Nephron progenitor cell (in vitro differentiated cells): ENCODE measurements around the gene C1orf210.

Experiments
- DNase-seq: peaks from one replicate; pipeline ENCODE4 v3.0.0; 2021
- H3K27ac Mint-ChIP-seq: 2 replicates; pipeline ENCODE4 v1.8.0; 2021; ENCODE audit warnings: mild to moderate bottlenecking, moderate library complexity, mixed read lengths
- H3K27me3 Mint-ChIP-seq: 2 replicates; pipeline ENCODE4 v1.8.0; 2021; ENCODE audit warnings: mild to moderate bottlenecking, low read depth, mixed read lengths; ENCODE audit not compliant: poor library complexity
- H3K36me3 Mint-ChIP-seq: 2 replicates; pipeline ENCODE4 v1.8.0; 2021; ENCODE audit warnings: low read depth, mixed read lengths
- H3K4me1 Mint-ChIP-seq: 2 replicates; pipeline ENCODE4 v1.8.0; 2021; ENCODE audit warnings: mixed read lengths
- H3K4me3 Mint-ChIP-seq: 2 replicates; pipeline ENCODE4 v1.8.0; 2021; ENCODE audit warnings: mild to moderate bottlenecking, moderate library complexity, mixed read lengths
- H3K9me3 Mint-ChIP-seq: 2 replicates; pipeline ENCODE4 v1.8.0; 2021; ENCODE audit warnings: mild to moderate bottlenecking, moderate library complexity, mixed read lengths
- CTCF ChIP-seq: fragments of 200-600 bp; sonication (generic); IDR thresholded peaks from 2 replicates; pipeline ENCODE4 v1.5.0; 2021; ENCODE audit warnings: antibody characterized with exemption

The C1orf210 gene

DNA sequence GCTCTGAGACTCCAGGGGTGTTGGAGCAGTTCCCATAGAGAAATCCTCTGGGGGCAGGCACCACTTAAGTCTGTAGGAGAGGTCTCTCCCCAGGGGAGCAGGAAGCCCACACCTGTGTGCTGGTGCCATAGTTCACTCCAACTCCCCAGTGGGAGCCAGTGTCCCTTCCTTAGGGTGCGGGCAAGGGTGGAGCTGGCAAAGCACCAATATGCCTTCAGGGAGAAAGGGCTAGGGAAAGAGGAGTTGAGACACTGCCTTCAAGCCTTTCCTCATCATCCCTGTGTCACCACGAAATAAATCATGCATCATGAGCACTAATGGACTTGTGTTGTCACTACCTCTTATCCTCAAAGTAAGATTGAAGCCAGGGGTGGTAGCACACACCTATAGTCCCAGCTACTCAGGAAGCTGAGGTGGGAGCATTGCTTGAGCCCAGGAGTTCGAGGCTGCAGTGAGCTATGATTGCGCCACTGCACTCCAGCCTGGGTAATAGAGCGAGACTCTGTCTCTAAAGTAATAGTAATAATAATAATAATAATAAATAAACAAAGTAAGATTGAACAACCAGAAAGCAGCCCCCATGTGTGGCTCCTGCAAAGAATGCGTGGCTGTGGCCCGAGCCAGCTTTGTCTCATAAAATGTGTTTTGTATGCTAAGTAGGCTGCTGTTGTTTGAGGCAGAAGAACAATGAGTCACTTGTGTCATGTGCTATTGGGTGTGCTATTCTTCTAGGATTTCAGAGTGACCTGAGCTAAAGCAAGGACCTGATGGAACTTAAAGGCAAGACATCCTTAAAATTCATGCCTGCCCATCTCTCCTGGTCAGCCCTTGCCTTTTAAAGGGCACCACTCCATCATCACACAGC is 8.7 kb upstream of the C1orf210 start:
- no peak for DNase-seq

DNA sequence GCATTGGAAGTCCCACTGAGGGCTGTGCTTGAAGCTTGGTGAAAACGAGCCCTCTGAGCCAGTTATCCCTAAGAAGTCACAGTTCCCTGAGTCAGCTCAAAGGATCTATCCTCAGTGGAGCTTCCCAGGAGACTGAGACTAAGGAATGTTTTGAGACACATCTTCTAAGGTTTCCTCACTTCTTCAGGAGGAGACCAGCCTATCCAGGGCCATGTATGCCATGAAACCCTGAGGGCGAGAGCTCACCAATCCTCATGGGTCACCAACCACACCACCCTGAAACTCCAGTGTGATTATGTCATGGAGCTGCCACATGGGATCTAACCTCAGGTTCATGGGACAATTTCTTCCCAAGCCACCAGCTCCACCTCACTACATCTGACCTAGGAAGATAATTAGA is 7.8 kb upstream of the C1orf210 start:
- no peak overlapping the region for H3K4me3 Mint-ChIP-seq
- no peak for TF ChIP-seq CTCF
- no peaks in the 10 kb centered on the region for H3K36me3 Mint-ChIP-seq
- no peak for DNase-seq
- no peaks in the 10 kb centered on the region for H3K27me3 Mint-ChIP-seq
- H3K4me1 Mint-ChIP-seq, result peaks cover 24% of the 10 kb centered on the region
- no peak overlapping the region for H3K27ac Mint-ChIP-seq
- no peaks in the 10 kb centered on the region for H3K9me3 Mint-ChIP-seq

More for the DNA sequence above, 8.7 kb upstream of the C1orf210 start:
- no peak for TF ChIP-seq CTCF
- Mint-ChIP-seq H3K4me3 (no peak overlapping the region), H3K4me1 (peaks cover 24% of the 10 kb centered on the region), H3K27ac (no peak overlapping the region), H3K9me3 (no peaks in the 10 kb centered on the region), H3K27me3 (no peaks in the 10 kb centered on the region), H3K36me3 (no peaks in the 10 kb centered on the region)

DNA sequence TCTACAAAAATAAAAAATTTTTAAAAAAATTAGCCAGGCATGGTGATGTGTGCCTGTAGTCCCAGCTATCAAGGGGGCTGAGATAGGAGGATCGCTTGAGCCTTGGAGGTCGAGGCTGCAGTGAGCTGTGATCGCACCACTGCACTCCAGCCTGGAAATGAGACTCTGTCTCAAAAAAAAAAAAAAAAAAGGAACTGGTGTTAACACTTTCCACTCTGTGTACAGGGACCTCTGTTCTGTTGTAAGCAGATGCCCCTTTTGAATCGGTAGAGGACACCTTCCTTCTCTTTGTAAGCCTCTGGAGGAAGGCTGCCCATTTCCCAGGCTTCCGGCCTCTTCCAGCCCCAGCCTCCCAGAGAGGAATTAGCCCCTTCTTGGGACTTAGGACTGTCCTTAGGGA is 7.3 kb upstream of the C1orf210 start:
- TF ChIP-seq CTCF, result no peak
- H3K27ac Mint-ChIP-seq, result no peak overlapping the region
- no peaks in the 10 kb centered on the region for H3K36me3 Mint-ChIP-seq
- DNase-seq, result no peak
- no peaks in the 10 kb centered on the region for H3K27me3 Mint-ChIP-seq
- H3K9me3 Mint-ChIP-seq, result no peaks in the 10 kb centered on the region
- peaks cover 24% of the 10 kb centered on the region for H3K4me1 Mint-ChIP-seq
- H3K4me3 Mint-ChIP-seq, result no peak overlapping the region

GRCh38 chr1:43292216-43292615 is 6.8 kb upstream of the C1orf210 start:
- Mint-ChIP-seq H3K9me3 (no peaks in the 10 kb centered on the region), H3K27me3 (no peaks in the 10 kb centered on the region), H3K4me1 (peaks cover 24% of the 10 kb centered on the region), H3K4me3 (no peak overlapping the region), H3K27ac (no peak overlapping the region), H3K36me3 (no peaks in the 10 kb centered on the region)
- TF ChIP-seq CTCF, result no peak
- DNase-seq, result no peak

DNA sequence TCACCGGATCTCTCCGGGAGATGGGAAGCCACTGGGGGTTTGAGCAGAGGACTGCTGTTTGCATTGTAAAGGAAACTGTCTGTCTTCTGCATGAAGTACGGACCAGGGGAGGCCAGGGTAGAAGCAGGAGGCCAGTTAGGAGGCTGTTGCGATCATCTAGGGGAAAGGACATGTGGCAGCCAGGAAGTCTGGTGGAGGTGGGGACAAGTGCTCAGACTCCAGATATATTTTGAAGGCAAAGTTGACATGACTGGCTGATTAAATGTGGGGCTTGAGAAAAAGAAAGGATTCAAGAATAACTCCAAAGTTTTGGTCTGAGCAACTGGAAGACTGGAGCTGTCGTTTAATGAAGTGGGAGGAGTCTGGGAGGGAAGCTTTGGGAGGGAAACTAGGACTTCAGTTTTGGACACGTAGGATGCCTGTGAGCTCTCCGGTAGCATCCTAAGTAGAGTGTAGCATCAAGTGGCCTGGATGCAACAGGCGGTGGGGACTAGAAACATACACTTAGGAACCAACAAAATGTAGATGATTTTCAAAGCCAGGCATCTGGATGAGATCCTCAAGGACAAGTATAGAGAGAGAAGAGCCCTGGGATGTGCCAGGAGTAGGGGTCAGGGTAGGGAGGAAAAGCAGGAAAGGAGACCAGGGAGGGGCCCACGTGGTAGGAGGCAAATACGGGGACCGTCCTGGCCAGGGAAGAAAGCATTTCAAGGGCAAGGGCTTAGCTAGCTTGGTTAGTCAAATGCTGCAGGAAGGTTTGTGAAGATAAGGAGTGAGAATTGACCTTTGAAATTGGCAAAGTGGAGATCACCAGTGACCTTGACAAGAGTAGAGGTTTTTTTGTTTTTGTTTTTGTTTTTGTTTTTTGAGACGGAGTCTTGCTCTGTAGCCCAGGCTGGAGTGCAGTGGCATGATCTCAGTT is 3.7 kb upstream of the C1orf210 start:
- DNase-seq, result no peak
- no peak for TF ChIP-seq CTCF
- peaks cover 30% of the 10 kb centered on the region for H3K4me1 Mint-ChIP-seq
- no peak overlapping the region for H3K4me3 Mint-ChIP-seq
- no peaks in the 10 kb centered on the region for H3K36me3 Mint-ChIP-seq
- H3K27ac Mint-ChIP-seq, result no peak overlapping the region
- H3K9me3 Mint-ChIP-seq, result no peaks in the 10 kb centered on the region
- H3K27me3 Mint-ChIP-seq, result peaks cover 7% of the 10 kb centered on the region
